ENCODE data around the gene ARIH2.

ARIH2 gene

DNA sequence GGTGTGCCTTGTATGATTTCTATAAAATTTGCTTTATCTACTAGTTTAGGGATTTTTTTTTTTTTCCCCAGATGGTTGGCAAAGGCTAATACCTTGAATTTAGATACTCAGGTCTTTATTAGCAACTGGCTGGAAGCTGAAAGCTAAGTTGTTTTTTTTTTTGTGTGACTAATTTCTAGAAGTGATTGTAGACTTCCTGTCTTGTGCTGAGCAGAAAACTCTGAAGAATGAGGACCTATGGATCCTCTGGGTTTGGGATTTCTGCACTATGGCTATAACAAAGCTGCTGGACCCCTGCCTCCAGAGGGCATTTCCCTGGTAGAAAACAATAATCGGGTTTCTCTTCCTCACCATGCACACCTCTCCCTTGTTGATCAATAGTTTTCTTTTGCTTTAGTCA, 10.0 kb downstream of the ARIH2 start:
- no peak for DNase-seq (ENCODE audit: low spot score)
- FAIRE-seq: no peak

DNA sequence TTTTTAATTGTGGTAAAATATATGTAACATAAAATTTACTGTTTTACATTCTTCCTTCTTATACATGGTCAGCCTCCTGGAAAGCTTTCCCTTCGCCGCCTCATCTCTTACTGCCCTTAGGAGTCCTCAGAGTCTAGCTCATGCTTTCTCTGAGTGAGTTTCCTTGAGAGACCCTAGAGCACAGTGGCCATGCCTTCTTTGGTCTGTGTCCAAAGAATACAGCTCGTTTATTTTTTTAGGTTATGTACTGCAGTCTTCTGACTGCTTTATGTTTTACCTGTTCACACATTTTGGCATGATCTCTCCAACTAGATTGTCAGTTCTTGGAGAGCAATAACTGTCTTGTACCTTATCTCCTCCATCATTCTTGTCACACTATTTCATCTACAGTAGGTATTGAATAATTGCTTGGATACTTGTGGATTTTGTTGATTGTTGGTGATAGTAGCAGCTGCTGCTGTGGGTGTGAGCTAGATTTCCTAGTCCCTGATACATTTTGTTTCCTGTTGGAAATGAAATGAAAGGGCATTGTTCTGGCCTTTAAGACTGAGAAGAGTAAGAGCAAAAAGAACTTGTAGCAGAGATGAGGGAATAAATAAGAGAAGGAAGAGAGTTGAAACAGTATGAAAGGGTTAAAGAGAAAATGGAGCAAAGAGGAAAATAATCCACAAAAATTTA, 10.9 kb downstream of the ARIH2 start:
- DNase-seq (ENCODE audit: low spot score) (no peak), FAIRE-seq (no peak)

DNA sequence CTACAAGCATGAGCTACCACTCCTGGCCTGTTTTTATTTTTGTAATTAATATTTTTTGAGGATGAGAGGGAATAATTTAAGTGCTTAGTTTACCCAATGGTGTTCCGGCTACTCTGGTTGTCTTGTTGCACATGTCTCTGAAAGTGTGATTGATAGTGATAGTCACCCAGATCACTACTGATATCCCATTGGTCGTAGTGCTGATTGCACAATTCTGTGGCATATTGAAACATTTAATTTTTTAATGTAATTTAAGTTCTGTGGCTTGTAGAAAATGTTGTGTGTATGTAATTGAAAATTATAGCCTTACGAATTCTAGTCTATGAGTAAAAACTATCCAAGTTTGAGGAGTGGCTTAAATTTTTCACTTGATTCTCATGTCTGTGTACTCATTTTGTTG, 11.9 kb downstream of the ARIH2 start:
- FAIRE-seq (no peak), DNase-seq (ENCODE audit: low spot score) (no peak)

DNA sequence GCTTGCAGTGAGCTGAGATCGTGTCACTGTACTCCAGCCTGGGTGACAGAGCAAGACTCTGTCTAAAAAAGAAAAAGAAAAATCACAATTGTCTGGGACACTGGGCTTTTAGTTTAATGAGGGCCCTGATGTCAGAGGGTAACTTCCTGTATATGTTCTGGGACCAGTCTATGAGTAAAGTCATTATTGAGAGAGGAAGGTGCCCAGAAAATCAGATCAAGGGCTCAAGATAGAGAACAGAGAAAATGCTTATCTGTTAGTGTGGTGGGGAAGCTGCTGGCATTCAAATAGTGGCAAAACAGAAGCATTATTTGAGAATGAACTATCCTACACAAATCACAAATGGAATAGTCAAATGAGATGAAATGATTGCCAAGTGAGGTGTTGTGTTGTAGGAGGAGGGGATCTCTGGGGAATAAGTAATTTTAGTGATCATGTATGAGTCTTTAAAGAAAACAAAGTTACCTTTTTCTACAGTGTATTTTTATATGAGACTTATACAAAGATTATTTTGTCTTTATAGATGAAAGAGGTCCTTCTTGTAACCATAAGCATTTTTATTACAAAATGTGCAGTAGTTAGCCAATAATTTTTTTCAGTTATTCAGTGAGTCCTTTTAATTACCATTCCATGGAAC, 13.4 kb downstream of the ARIH2 start:
- DNase-seq (ENCODE audit: low spot score): no peak
- no peak for FAIRE-seq

DNA sequence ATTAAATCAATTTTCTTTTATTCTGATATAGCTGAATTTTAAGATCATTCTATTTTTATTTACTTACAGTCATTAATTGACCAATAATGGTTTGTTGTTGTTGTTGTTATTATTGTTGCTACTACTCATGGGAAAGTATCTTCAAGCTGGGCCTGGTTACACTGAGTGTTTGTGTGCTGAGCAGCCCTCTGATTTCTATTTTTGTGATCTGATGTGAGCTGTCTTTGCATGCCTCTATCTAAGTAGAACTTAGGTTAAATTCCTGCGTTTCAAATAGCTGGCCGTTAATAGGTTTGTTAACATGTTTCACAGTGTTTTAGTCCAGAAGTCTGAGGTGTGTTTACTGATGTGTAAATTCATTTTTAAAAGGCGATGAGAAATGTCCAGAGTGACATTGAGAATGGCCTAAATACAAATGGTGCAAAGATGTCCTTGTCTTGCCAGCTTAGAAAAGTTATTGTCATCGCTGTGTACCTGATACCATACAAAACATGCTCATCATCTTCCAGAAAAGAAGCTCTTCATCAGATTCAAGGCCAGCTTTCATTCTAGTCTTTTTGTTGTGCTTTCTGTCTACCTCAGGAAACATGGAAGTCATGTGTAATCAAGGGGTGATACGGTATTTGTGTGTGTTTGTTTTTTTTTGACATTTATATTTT, 15.8 kb downstream of the ARIH2 start:
- DNase-seq (ENCODE audit: low spot score) (no peak), FAIRE-seq (no peak)

DNA sequence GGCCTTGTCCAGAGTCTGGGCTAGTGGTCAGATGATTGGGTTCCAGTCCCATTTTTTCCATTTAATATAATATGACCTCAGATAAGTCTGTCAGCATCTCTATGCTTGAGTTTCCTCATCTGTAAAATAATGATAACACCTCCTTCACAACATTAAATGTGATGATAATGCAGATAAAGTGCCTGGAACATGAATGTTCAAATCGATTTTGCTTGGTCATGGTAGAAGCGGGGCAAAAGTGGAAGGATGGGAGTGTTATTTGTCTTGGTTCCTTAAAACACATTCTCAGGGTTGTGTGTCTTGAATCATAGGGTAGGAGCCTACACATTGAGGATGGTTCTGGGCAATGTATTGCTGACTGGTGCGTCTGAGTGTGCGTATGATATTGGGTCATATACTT, 16.9 kb downstream of the ARIH2 start:
- FAIRE-seq: no peak

DNA sequence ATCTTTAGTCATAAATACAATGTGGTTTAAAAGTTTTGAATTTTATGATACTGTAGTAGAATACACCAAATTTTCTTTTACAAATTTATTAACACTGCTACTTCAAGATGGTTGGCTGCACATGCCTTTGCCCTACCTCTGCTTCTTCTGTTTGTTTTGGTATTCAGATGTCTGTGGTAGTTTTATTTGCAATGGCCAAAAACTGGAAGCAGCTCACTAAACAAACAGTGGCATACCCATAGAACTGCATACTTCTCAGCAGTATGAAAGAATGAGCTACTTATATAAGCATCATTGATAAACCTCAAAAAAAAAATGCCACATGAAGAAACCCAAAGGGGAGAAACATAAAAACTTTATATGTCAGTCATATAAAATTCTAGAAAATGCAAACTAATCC, 19.5 kb downstream of the ARIH2 start:
- FAIRE-seq (no peak), DNase-seq (ENCODE audit: low spot score) (no peak)

More for the DNA sequence above, 16.9 kb downstream of the ARIH2 start:
- DNase-seq (ENCODE audit: low spot score): no peak

DNA sequence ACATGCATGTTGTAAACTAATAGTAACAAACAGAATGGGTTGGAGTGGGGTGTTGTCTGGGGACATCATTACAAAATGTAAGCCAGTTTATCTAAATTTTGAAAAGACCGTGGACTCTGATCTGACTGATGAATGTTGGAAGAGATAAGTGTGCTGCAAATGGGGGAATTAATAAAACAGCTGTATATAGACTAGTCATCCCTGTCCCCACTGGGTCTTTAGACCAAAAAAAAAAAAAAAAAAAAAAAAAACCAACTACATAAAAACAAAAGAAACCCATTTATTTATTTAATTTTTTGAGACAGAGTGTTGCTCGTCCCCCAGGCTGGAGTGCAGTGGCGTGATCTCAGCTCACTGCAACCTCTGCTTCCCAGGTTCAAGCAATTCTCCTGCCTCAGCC, 20.0 kb downstream of the ARIH2 start:
- FAIRE-seq (no peak), DNase-seq (ENCODE audit: low spot score) (no peak)

DNA sequence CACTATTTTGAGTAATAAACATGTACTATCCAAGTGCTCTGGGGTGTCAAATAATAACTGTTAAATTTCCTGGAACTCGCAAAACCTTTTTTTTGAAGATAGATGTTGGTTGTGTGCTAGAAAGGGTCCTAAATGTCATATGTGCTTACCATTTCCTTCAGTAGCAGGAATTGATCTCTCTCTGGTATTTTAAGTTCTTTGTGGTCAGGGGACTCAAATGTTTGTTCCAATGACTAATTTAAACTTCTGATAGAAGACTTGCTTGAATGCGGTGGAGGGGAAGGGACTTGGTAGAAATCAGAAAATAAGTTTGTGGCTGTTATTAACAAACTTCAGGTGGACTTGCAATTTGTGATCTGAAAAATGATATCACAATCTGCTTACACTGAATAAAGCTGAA, 26.8 kb downstream of the ARIH2 start:
- DNase-seq (ENCODE audit: low spot score) (no peak), FAIRE-seq (no peak)

DNA sequence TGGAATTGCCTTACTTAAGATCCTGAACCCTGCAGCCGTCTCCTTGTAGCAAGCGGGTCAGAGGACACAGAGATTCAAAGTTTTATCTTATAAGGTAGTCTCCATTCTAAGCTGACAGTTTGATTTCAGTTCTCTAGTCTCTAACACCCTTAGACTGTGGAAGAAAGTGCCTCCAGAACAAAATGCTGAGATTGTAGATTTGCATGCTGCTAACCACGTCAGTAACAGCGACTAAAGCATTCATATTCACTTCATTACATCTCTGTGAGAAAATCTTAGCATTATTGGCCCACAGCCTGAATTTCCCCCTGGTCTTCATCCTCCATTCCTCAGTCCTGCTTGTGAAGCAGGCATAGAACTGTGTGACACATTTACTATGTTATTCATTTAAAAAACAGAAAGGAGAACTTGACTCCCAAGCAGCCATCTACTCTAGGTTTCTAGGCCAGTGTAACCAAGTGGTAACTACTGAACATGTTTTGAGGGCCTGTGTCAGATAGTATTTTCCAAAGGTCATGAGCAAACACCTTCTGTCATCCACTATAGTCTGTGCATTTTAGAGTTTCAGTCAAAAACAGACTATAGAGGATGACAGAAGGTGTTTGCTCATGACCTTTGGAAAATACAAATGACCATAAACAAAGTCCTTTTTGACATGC, 27.4 kb downstream of the ARIH2 start:
- no peak for DNase-seq (ENCODE audit: low spot score)
- FAIRE-seq: no peak

DNA sequence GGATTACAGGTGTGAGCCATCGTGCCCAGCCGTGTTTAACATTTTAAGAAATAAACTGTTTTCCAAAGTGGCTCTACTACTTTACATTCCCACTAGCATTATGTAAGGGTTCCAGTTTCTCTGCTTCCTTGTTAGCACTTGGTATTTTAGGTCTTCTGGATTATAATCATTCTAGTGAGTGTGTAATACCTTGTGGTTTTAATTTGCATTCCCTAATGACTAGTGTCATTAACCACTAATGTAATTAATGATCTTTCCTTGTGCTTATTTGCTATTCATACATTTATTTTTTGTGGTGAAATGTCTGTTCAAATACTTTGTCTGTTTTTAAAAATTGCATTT, 30.7 kb downstream of the ARIH2 start:
- DNase-seq (ENCODE audit: low spot score) (no peak), FAIRE-seq (no peak)

DNA sequence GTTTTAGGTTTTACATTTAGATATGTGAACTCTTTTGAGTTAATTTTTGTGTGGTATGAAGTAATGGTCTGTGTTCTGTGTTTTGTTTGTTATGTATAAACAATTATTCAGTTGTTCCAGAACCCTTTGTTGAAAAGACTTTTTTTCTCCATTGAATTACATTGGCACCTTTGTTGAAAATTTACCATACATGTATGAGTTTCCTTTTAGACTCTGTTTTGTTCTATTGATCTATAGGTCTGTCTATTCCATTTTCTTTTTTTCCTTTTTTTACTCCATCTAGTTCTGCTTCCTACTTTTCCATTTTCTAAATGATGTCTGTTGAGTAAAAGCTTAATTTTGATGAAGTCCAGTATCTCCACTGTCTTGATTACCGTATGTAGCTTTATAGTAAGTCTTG, 31.4 kb downstream of the ARIH2 start:
- no peak for FAIRE-seq

DNA sequence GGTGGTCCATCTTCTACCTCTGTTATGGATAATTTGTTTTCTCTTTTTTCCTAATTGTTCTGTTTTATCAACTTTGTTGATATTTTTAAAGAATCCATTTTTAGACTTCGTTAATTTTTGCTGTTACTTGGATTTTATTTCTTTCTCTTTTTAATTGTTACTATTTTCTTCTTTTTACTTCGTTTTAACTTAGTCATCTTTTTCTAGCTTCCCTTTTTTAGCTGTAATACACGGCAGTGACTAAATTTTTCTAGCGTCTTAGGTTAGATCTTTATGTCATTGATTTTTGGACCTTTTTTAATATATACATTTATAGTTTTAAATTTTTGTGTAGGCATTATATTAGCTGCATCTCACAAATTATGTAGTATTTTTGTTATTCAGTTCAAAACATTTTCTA, 33.1 kb downstream of the ARIH2 start:
- DNase-seq (ENCODE audit: low spot score) (no peak), FAIRE-seq (no peak)

More for the DNA sequence above, 31.4 kb downstream of the ARIH2 start:
- DNase-seq (ENCODE audit: low spot score): no peak

DNA sequence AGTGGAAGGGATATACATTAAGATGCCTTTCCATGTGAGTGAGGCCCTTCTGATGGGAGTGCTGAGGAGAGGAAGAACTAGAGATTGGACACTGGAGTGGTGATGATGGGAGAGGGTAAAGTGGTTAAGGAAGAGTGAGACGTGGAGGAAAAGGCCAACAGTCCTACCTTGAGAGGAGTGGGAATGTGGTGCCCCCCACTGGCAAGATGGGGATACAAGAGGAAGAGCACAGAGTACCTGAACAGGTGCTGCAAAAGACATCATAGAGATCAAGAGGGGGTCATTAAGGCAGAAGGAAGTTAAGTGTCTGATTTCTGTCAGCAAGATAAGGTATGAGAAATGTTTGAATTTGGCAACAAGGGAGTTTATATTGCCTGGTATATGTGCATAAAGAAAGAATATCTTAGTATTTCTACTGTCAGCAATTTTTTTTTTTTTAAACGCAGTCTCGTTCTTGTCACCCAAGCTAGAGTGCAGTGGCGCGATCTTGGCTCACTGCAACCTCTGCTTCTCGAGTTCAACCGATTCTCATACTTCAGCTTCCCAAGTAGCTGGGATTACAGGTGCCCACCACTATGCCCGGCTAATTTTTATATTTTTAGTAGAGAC, 34.0 kb downstream of the ARIH2 start:
- no peak for DNase-seq (ENCODE audit: low spot score)
- no peak for FAIRE-seq

DNA sequence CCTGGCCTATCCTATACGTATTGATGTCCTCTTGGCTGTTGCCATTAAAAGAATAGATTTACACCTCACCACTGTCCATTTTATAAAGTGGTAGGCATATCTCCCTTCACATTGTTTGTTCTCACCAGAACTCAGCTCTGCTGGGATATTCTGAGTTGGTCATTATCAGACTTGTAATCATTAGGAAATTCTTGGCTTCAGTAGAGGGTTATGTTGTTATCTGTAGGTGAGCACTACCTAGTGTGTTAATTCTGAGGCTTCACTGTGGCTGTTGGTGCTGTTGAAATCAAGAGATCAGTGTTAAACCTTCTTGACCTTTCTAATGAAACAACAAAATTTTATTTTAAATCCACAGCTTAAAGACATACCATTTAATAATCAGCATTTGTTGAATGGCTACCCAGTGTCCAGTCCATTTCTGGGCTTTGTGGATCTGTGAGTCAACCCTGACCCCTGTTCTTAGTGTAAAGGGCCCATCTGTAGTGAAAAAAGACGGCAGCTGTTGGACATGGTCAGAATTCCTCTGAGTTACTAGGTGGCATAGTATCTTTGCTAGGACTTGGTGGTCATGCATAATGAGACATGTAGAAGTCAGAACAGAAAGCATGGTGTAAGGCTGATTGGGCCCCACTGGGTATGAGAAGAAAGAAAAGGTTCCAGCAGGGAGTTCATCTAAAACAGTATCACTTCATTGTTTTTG, 38.5 kb downstream of the ARIH2 start:
- FAIRE-seq: no peak

DNA sequence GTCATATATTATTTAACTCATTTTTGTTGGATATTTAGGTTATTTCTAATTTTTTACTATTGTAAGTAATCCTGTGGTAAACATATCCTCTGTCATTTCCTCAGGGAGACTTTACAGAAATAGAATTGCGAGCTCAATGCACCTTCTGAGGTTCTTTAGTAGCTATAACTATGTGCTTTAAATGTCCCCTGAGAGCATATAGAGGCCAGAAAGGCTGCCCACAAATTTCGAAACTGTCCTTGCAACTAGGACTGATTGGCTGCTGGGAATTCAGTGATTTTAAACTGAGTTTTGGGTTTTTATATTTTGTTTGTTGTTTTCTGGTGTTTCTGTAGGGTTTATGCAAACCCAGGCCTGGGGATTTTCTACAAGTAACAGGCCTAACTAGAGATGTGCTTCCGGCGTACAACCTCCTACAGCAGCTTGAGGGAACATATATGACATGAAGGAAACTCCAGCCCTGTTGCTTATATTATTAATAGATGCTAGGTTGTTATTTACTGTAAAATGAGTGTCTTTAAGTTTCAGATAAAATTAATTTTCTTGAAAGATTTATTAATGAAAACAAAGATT, 42.3 kb downstream of the ARIH2 start:
- FAIRE-seq: no peak
- no peak for DNase-seq (ENCODE audit: low spot score)

More for the DNA sequence above, 38.5 kb downstream of the ARIH2 start:
- no peak for DNase-seq (ENCODE audit: low spot score)

DNA sequence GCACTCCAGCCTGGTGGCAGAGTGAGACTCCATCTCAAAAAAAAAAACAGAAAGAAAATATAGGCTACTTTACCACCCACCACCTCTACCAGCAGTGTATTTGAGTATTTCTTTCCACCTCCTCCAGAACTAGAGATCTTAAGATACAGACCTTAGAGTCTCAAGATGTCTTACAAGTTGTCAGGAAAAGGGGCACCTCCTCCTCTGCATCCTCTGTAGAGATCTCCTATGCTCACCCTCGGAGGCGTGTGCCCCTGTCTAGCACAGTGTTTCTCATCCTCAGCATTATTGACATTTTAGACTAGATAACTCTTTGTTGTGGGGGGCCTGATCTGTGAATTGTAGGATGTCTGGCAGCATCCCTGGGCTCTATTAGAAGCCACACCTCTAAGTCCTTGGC, 43.7 kb downstream of the ARIH2 start:
- FAIRE-seq: no peak
- DNase-seq (ENCODE audit: low spot score): no peak

DNA sequence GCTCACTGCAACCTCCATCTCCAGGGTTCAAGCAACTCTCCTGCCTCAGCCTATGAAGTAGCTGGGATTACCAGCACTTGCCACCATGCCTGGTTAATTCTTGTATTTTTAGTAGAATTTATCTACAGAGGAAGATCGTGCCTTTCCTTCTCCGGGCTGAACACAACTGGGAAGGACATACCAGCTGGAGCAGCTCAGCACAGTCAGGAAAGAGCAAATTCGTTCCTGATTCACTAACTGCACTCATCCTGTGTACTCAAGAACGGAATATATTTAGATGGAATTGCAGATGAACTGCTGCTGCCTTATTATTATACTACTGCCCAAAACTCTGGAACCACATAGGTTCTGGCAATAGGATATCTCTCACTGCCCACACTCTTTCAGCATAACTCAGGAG, 44.3 kb downstream of the ARIH2 start:
- DNase-seq (ENCODE audit: low spot score) (no peak), FAIRE-seq (no peak)

DNA sequence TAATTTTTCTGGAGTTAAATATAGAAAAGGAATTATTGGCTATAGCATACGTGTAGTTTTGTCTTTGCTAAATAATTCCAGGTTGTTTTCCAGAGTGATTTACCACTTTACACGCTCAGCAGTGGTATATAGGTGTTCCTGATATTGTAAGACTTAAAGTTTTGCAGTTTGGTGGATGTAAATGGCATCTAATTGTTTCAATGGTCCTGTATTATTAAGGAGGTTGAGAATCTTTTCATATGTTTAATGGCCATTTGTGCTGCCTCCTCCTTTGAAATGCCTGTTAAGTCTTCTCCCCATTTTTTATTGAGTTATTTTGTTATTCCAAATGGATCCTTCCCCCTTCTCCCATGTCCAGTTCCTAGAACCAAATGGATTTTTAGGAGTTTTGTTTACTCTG, 44.9 kb downstream of the ARIH2 start:
- DNase-seq (ENCODE audit: low spot score) (no peak), FAIRE-seq (no peak)

DNA sequence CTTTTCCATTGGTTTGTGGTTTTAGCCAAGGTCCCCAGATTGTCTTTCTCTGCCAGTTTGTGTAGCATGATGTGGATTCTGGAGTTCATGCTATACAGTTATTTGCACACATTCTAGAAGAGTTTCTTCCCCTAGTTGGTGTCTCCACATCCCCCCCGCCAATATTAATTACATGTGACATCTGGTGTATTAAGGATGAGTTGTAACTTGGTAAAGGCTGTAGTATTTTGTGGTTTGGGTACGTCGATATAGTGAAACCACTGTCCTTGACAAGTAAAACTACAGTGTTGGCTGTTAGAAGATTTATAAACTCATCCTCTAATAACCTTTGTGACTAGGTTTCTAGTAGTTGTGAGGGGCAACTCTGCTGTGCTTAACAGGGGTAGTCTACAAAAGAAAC, 47.7 kb downstream of the ARIH2 start:
- FAIRE-seq (no peak), DNase-seq (ENCODE audit: low spot score) (no peak)

DNA sequence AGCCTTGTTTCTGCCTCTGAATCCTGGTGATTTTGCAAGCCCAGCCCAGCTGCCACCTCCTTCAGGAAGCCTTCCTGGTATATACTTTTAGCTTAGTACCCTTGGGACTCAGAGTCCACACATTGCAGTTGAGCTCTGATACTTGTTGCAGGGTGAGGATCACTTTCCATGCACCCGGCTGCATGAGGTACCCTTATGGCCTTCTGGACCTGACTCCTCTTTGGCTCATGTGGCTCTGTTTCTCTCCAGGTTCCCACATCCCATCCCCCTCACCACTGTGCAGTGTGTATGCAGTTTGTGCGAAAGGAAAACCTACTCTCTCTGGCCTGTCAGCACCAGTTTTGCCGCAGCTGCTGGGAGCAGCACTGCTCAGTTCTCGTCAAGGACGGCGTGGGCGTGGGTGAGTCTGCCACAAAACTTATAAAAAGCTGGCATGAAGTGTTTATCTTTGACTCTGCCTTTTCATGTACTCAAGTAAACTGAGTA, 48.3 kb downstream of the ARIH2 start:
- FAIRE-seq: no peak

More for the DNA sequence above, 48.3 kb downstream of the ARIH2 start:
- no peak for DNase-seq (ENCODE audit: low spot score)
